Left colon (tissue), 2 donors: ENCODE data around the gene CFAP410. TPM values are rescaled to one million over a fixed set of nuclear protein-coding genes. Genes with fewer than 3 reads are reported as not detected.
A peak's percentile ranks its signal among the peaks of the same experiment; 100 is the strongest.
"Not testable (repeated sequence)": the region's sequence is repeated elsewhere in the genome, so short reads cannot be mapped to it uniquely, and the experiment has no call there.

Experiments
- ATAC-seq: fragments of 200-7000 bp; cut with Tn5 transposase; one replicate; pipeline ENCODE4 v1.9.1; 2020; ENCODE audit warnings: mild to moderate bottlenecking, moderate library complexity
- DNase-seq, 2 donors: peaks; one replicate each; pipeline ENCODE4 v3.0.0-alpha.2; 2020
- intact Hi-C, 2 donors: fragments of 100-400 bp; cut with DNase I in 1 of 2; cut with micrococcal nuclease in 1 of 2; formaldehyde crosslinking; loops; one replicate each; pipeline versions ENCODE4 v1.11.2 to v1.14.0; 2022; cut with DNase I, micrococcal nuclease
- total RNA-seq, 2 donors: library from RNA; stranded (reverse); fragmentation: NEBNext Ultra II Directional; extraction: Animal tissue kit (Norgen Biotek cat#: 25700); gene quantifications; one replicate each; pipeline ENCODE4 v1.2.1, GENCODE V29; 2021
- donor health status: DM: no; HTN: no; CAD: no.
- donor health status: DM: yes; HTN: yes; CAD: no.

Gene CFAP410
- total RNA-seq, 2 donors from 2014 or later: 21.4 to 24.7 TPM

- no peak for DNase-seq
- no peak for ATAC-seq
- intact Hi-C loops: no loop called here
Measured at GRCh38 chr21:44306936-44307704, 32.1 kb downstream of the CFAP410 start.

DNA sequence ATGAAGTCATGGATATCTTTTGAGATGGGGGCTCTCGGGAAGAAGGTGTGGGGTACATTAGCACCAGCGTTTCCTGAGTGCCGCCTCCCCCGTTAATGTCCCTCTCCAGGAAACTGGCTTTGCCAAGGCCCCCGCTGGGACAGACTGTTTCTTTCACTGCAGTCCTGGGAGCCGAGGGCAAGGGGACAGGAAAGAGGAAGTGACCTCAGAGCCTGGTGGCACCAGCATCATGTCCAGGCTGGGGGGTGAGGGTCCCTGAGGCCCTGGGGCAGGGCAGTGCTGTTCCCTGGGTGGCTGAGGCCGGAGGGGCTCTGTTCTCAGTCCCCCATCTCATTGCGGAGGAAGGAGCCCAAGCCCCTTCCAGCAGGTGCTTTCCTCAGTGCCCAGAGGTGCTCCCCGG is 33.5 kb downstream of the CFAP410 start:
- intact Hi-C loops: no loop called here
- DNase-seq: no peak
- no peak for ATAC-seq

- DNase-seq (peak in 1 of 2 donors; percentile 66), ATAC-seq (no peak)
- intact Hi-C loops: no loop called here
Measured at GRCh38 chr21:44304877-44305293, 34.3 kb downstream of the CFAP410 start.

DNA sequence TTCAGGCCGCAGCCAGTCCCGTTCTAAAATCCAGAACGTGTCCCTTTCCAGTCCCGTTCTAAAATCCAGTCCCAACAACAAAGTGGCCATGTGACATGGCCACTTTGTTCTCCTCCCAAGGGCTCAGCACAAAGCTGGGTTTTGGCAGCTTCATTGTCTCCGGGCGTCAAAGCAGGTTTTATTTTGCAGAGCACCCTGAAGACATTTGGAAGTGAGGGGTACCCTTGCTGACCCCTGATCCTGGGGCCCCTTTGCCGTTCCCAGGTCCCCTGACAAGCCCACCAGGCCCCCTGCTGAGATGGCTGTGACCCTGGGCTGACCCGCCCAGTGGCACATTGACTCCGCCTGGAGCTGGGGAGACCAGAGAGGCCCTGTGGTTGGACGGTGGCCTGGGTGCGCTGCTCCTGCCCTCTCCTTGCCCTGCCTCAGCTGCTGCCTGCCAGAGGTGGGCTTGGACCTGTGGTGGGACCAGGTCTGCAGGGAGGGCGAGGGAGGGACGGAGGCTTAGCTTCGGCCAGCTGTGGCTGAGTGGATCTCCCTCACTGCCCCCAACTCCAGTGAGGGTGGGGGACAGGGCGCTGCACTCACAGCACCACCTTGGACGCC is 35.1 kb downstream of the CFAP410 start:
- intact Hi-C loops: no loop called here
- ATAC-seq (no peak), DNase-seq (no peak)

DNA sequence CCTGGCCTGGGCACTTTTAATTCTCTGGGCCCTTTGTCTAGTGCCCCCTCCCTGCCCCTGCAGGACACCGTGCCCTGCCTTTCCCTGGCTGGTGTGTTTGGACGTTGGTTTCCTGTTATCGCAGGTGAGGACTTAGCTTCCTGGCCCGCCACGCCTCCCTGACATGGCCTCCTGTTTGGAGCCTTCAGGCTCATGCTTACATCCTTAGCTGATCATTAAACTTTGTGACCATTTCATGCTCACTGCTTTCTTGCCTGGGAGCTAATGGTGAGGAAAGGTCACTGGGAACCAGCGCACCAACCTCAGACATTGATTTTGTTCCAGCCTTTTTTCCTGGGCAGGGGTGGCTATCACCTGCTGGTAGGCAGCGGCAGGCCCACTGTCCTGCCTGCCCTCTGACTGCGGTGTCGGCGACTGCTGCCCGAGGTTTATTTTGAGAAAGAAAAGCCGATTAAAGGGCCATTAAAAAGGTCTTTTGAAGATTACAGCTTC is 35.7 kb downstream of the CFAP410 start:
- intact Hi-C loops: no loop called here
- ATAC-seq: peak; percentile 61
- peak; percentile 85 to 86 for DNase-seq

DNA sequence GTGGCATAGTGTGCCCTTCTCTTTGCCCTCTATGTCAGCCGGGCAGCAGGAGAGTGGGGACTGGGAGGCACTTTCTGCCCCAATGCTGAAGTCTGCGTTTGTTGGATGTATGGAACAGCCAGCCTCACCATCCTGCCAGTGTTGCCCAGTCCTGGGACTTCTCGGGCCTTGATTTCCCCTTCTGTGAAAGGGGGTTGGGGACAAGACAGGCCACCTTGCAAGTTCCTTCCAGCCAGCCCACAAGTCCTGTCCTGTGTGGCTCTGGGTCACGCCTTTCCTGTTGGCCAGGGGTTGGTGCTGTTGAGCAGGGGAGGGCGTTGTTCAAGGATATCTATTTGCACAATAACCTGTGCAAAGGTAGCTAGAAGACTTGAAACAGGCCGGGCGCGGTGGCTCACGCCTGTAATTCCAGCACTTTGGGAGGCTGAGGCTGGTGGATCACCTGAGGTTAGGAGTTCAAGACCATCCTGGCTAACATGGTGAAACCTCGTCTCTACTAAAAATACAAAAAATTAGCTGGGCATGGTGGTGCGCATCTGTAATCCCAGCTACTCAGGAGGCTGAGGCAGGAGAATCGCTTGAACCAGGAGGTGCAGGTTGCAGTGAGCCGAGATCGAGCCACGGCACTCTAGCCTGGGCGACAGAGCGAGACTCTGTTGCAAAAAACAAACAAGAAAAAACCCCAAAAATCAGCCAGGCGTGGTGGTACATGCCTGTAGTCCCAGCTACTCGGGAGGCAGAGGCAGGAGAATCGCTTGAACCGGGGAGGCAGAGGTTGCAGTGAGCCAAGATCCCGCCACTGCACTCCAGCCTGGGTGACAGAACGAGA is 36.4 kb downstream of the CFAP410 start:
- ATAC-seq (peak; percentile 57), DNase-seq (peak; percentile 80 to 89)
- intact Hi-C loops: not testable (repeated sequence)

- intact Hi-C loops: no loop called here
- ATAC-seq (peak; percentile 19), DNase-seq (peak in 1 of 2 donors; percentile 56)
Measured at GRCh38 chr21:44301961-44302406, 37.2 kb downstream of the CFAP410 start.

GRCh38 chr21:44301141-44301540 is 38.0 kb downstream of the CFAP410 start:
- ATAC-seq (peak; percentile 0), DNase-seq (peak in 1 of 2 donors; percentile 45)
- intact Hi-C loops: no loop called here

GRCh38 chr21:44300262-44300959 is 38.8 kb downstream of the CFAP410 start:
- peak; percentile 79 to 88 for DNase-seq
- peak; percentile 51 for ATAC-seq
- intact Hi-C loops: no loop called here

DNA sequence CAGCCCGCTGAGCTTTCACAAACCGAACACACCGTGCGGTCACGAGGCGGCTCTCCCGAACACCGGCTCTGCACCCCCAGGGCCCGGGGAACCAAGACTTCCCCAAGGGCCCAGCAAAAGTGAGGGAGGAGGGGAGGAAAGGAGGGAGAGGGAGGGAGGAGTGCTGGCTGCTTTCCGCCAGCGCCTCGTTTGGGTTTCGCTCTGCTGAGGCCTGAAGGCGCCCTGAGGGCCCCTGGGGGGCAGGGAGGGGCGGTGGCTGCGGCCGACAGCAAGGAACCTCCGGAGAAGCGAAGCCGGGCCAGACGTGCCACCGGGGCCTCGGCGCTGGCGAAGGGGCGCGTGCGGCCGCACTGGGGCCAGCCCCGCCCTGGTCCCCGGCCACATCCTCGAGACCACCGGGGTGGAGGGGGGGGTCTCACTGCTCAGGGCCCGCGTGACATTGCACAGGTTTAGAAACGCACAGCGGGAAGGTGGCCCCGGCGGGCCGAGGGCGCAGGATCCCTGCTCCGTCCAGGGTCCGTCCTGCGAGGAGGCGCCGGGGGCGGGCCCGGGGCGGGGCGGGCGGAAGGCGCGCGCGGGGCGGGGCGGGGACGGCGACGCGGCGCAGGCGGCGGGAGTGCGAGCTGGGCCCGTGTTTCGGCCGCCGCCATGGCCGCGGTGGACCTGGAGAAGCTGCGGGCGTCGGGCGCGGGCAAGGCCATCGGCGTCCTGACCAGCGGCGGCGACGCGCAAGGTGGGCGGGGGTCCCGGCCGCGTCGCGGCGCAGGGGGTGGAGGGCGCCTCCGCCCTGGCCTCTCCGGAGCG is 39.5 kb downstream of the CFAP410 start, which contains the start of gene PFKL:
Gene PFKL, plus strand, starts transcription at position 596 of the 804 bp plus-strand sequence. Its CDS starts 53 bp downstream, at position 649.
- DNase-seq (peak; percentile 69 to 86), ATAC-seq (peak; percentile 43)
- intact Hi-C loops: no loop called here

- ATAC-seq (no peak), DNase-seq (no peak)
- intact Hi-C loops: no loop called here
Measured at GRCh38 chr21:44299085-44299457, 40.1 kb downstream of the CFAP410 start.

DNA sequence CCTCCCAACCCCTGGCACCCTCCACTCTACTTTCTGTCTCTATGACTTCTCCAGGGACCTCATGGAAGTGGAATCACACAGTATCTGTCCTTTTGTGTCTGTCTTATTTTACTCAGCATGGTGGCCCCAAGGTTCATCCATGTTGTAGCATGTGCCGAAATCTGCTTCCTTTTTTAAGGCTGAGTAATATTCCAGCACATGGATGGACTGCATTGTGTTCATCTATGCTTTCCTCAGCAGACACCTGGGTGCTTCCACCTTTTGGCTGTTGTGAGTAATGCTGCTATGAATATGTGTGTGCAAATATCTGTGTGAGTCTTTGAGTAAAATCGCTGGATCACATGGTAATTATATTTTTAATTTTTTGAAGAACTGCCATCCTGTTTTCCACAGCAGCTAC is 40.9 kb downstream of the CFAP410 start:
- intact Hi-C loops: no loop called here
- ATAC-seq (no peak), DNase-seq (no peak)

- intact Hi-C loops: no loop called here
- ATAC-seq (peak; percentile 40), DNase-seq (peak; percentile 83 to 93)
Measured at GRCh38 chr21:44297525-44298290, 41.5 kb downstream of the CFAP410 start.

DNA sequence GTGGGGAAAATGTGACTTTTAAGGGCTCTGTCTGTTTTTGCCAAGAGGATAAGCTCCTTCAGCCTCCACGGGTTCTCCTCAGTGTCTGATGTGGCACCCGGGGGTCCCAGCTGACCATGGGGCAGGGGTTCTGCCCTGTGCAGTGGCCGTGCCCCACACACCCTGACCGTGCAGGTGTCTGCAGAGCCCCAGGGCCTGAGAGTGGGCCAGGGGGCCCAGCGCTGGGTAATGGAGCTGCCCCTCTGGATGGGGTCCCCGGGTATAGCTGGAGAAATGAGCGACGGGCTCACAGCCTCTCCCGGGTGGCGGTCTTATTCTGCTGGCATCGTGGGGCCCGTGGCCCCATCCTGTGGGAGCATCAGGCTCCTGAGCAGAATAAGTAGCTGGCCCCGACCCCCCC is 42.3 kb downstream of the CFAP410 start:
- DNase-seq: no peak
- no peak for ATAC-seq
- intact Hi-C loops: no loop called here

- intact Hi-C loops: no loop called here
- no peak for ATAC-seq
- DNase-seq: no peak
Measured at GRCh38 chr21:44296103-44296519, 43.1 kb downstream of the CFAP410 start.

DNA sequence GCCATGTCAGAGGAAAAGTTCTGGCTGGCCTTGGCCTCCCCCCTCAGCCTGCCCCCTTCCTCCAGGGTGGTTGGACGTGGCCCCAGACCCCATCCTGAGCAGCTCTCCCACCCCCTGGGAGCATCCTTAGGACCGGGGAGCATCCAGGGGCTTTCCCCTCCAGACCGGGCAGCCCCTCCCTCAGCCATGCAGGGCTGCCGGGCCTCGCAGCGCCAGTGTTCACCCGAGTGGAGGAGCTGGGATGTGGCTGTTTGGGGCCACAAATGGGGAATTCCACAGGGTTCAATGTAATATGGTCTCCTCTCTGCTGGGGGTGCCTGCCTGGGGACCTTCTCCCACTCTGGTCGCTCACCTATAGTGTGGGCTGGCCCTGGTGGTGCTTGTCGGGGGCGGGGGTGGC is 43.5 kb downstream of the CFAP410 start:
- DNase-seq (no peak), ATAC-seq (no peak)
- intact Hi-C loops: no loop called here

- DNase-seq: no peak
- intact Hi-C loops: no loop called here
- no peak for ATAC-seq
Measured at GRCh38 chr21:44295163-44295573, 44.0 kb downstream of the CFAP410 start.
